LHCN-M2 (cell line): Measurements from ENCODE around the gene RPL7A. TPM values are rescaled to one million over a fixed set of nuclear protein-coding genes. Genes with fewer than 3 reads are reported as not detected.

Experiments used
- DNase-seq: peaks from one replicate; pipeline ENCODE4 v3.0.0-alpha.2; 2012; ENCODE audit warnings: low read depth
- total RNA-seq: library from RNA; depleted of rRNA; stranded (reverse); fragments of >200 nt; gene quantifications from 2 replicates; pipeline ENCODE4 v1.2.3, GENCODE V29; 2014

The RPL7A gene
- total RNA-seq, 1 experiment from 2014 or later: 2,137 TPM

DNA sequence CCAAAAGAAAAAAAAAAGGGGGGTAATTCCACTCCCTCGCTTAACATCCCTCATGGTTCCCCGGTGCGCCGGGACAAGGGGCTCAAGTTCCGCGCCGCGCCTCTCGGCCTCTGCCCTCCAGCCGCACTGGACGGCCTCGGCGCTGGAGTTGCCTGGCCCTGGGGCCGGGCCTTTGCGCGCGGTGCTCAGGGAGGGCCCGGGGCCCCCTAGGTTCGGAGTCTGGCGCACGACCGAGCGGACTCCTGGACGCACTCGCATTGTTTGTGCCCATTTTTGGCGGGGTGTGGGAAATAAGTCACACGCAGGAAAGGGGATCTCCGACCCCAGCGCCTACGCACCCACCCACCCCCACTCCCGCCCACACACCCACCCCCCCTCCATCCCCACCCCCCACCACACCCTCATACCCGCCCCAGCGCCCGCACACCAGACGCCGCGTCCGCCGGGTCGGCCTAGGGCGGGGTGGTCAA lies 468 bp upstream of the RPL7A start:
- no peak for DNase-seq

DNA sequence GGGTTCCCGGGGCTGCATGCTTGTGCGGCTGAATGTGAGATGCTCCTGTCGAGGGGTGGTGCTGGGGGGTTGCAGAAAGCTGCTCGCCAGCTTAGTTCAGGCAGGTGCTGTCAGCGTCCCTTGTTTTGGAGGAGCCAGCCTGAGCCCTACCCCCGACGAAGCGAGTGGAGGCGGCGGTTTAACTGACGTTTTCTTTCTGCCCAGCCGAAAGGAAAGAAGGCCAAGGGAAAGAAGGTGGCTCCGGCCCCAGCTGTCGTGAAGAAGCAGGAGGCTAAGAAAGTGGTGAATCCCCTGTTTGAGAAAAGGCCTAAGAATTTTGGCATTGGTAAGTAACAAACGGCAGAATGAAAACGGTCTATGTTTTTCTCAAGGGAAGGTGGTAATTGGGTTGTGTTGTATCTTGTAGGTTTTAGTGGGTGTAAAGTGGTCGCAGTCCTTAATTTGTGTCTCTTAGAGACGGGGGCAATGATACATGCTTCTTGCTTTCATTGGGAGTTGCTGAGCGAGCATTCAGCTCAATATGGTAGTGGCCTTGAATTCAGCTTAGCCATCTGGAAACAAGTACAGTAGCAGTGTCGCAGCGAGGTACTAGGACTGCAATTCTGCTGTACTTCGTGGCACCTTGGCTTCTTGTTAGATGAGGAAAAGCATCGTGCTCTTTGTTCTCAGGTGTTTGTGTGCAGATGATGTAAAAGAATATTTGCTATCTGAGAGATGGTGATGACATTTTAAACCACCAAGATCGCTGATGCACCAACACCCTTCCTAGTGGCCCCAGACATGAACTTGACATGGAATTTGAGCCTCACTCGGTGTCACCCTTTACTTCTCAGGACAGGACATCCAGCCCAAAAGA lies 928 bp downstream of the RPL7A start:
- no peak for DNase-seq

GRCh38 chr9:133349965-133350616 lies 2.1 kb downstream of the RPL7A start:
- DNase-seq: no peak

DNA sequence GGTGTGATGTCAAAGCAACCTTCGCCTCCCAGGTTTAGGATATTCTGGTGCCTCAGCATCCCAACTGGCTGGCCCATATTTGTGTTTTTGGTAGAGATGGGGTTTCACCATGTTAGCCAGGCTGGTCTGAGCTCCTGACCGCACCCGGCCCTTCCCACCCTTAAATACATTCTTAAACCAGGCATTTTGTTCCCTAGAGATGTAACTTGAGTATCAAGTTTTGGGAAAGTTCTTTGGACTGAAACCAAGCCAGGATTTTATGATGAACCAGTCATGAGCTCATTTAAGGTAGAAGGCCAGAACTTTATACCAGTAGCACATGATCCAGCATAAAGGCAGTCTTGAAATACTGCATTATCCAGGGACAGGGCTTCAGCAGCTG lies 3.5 kb downstream of the RPL7A start:
- DNase-seq: no peak

- DNase-seq: peak; percentile 76
Measured at GRCh38 chr9:133351908-133352634, 4.1 kb downstream of the RPL7A start.

DNA sequence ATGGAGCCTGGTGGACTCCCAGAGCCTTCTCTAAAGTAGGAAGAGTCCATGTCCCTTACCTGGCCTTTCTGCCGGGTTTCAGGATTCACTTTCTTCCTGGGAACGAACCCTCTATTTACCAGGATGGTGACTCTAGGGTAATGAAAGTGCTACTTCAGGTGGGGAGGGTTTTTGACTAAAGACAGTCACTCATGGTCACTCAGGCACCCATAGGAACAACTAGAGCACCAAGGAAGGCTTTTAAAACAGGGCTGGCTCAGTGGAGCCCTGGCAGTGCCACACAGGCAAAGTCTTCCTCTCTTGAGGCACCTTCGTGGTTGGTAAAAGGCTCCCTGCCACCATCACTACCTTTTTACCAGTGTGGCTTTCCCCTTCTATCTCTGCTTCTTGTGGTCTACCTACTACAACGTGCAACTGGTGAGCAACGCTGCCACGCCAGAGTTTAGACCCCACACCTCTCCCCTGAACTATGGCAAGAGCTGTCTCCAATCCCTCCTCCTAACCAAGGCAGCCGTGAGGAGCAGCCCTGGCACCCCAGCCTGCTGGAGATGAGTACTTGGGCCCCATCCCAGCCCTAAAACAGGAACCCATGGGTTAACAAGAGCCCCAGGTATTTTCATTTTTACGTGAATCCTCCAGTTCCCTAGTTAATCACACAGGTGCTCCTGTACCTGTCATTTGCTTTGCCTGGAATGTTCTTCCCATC lies 4.8 kb downstream of the RPL7A start:
- DNase-seq: no peak

DNA sequence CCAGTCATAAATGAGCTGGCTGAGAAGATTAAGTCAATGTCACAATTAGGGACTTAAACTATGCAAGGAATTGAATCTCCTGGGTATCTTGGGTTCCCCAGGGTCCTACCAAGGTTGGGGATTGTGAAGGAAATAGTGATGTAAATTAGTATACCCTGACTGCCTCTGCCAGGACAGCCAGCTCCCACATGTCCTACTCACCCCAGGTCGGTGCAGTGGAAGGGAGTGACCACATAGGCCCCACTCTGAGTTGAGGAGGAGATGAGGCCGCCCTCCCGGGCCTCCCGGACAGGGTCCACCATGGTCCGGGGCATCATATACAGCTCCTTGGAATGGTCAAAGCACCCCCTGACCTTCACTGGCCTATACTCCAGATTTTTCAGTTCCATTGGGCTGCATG lies 5.5 kb downstream of the RPL7A start:
- DNase-seq: no peak

- DNase-seq: no peak
Measured at GRCh38 chr9:133354766-133355165, 6.7 kb downstream of the RPL7A start.

DNA sequence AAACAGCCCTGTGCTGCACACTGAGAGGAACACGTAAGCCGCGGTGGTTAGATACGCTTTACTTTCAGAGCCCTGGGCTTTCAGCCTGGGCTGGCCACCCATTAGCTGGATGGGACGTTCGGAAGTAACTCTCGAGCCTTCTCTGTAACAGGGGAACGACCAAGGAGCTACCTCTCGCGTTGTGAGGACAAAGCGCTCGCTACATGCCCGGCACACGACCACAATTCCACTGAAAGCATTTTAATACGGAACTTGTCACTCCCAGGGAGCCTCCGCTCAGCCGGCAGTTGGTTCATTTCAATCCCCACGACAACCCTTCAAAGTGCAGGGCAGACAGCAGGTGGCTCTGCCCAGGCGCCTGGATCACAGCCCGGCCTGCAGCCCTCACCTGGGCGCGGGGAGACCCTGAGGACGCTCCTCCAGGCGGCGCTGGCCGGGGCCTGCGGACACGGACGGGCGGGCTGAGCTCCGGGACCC lies 7.9 kb downstream of the RPL7A start:
- no peak for DNase-seq

DNA sequence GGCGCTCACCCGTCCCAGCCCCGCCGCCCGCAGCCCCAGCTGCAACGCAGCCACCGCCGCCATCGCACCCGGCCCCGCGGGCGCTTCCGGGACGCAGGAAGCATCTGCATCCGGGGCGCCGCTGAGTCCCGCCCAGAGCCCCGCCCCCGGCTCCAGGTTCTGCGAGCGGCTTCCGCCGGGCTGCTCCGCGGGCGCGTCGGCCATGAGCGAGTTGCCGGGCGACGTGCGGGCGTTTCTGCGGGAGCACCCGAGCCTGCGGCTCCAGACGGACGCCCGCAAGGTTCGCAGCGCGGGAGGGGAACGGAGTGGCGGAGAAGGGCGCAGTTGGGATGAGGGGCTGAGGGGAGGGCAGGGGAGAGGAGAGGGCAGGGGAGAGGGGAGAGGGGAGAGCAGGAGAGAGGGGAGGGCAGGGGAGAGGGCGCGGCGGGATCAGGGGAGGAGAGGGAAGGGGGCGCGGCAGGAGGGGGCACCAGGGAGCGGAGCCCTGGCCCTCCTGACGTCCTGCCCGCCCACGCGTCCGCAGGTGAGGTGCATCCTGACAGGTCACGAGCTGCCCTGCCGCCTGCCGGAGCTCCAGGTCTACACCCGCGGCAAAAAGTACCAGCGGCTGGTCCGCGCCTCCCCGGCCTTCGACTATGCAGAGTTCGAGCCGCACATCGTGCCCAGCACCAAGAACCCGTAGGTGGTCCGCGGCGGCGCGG lies 8.5 kb downstream of the RPL7A start, which contains the start of the genes SURF1 and SURF2:
Gene SURF1 (minus strand): TSS at position 97 of the 701 bp plus-strand sequence. CDS start 34 bp downstream, at position 63.
Gene SURF2 (plus strand): TSS at position 160 of the 701 bp plus-strand sequence. CDS start 43 bp downstream, at position 203.
- DNase-seq: peak; percentile 71

- no peak for DNase-seq
Measured at GRCh38 chr9:133357656-133358055, 9.6 kb downstream of the RPL7A start.

DNA sequence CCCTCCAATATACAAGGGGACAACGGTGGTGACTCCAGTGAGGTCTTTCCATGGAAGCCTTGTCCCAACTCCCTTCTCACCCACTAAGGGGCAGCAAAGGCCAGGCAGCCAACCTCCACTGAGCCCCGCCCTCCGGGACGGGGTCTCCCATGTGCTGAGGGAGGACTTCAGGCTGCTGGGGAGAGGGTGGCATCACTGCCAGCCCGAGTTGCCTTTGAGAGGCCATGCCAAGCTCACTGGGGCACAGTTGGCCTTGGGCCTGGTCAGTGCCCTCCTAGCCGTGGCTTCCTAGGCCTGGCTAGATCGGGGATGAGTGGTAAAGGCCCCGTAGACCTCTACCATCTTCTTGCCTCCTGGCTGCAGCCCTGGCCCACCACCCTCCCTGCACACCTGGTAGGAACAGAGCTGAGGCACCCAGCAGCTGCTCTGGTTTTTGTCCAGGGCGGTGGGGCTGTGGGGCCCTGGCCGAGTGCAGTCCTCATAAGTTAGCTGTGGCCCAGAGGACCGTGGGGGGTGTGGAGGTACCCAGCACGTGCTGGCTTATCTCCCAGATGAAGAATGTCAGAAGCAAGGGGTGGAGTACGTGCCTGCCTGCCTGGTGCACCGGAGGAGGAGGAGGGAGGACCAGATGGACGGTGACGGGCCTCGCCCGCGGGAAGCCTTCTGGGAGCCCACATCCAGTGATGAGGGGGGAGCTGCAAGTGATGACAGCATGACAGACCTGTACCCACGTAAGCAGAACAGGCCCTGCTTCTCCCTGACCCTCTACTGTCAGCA lies 11.6 kb downstream of the RPL7A start:
- no peak for DNase-seq

DNA sequence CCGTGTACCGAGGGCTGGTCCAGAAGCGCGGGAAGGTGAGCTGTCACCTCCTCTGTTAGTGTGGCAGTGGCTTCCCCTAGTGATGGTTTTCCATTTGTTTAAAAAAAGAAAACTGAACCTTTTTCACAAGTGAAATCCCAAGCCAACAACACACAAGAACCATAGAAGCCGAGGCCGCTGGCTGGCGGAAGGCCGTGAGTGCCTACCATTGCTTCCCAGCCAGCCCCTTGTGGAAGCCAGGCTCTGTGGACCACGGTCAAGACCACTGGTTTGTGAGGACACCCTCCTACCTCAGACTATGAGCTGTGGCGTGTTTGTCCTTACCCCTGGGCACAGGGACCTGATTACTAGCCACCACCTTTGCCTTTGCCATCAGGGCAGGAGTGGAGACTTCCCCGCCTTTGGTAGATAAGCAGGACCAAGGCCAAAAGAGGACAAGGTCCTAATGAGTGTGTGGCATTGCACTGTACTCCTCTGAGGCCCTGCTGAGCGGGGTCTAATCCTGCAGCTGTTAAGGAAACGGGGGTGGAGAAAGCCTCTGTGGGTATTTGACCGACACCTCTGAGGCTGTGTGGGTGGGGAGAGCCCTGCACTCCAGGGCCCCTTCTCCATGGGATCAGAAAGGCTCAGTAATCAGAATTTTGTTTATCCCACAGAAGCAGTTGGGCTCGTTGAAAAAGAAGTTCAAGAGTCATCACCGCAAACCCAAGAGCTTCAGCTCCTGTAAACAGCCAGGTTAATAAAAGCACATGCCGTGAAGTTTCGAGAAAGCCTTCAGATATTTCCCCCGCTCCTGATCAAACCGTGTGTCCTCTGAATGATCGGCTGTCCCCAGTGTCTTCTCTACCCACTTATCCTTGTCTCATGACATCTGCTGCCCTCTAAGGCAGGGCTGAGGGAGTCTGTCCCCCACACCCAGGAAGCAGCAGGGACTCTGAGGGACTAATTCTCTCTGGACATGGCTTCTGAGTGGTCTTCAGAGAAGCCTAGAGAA lies 12.7 kb downstream of the RPL7A start:
- DNase-seq: peak; percentile 82

GRCh38 chr9:133361507-133362092 lies 13.6 kb downstream of the RPL7A start:
- DNase-seq: no peak

GRCh38 chr9:133362359-133363044 lies 14.5 kb downstream of the RPL7A start:
- no peak for DNase-seq

DNA sequence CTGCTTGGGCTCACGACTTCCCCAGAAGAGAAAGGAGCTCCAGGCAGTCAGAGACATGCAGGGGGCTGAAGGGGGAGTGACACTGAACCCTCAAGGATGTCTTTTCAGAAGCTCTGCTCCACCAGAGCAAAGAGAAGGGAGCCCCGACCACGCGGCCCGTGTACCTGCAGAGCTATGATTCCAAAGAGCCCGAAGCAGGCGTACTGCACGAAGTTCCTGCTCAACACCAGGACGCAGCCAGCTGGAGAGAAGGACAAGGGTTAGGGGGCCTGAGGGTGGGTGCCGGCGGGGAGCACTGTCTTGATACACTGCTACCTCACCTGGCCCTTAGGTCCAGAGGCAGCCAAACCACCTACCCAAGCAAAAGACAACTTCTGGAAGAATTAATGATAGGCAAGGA lies 18.4 kb downstream of the RPL7A start:
- DNase-seq: no peak

- DNase-seq: no peak
Measured at GRCh38 chr9:133367221-133367620, 19.2 kb downstream of the RPL7A start.

- no peak for DNase-seq
Measured at GRCh38 chr9:133367778-133368177, 19.8 kb downstream of the RPL7A start.
